ENCODE results near the gene CSF2. TPM values are rescaled to one million over a fixed set of nuclear protein-coding genes. Genes with fewer than 3 reads are reported as not detected.

The CSF2 gene
- polyA plus RNA-seq, 1 experiment = not detected

- no peak for DNase-seq (ENCODE audit: low read depth, low spot score)
- ChIA-PET POLR2A (interaction anchor here (0.6 kb wide), 1 partner anchor 8 kb away, joined by 5 read pairs; no protein-coding TSS in a partner anchor), CTCF (interaction anchor here (0.8 to 2.9 kb wide), 2 partner anchors 33 to 35 kb away, joined by 3 to 9 read pairs; no protein-coding TSS in a partner anchor)
- Histone ChIP-seq H3K9me3 (ENCODE audit: control insufficient read depth, insufficient read depth, low read length) (peaks cover 4% of the 10 kb centered on the region; the same call in 1 of the 2 replicates), H3K4me3 (ENCODE audit: low read depth, low read length) (no peak overlapping the region), H3K27ac (ENCODE audit: low read depth, low read length) (no peak overlapping the region), H3K27me3 (ENCODE audit: control insufficient read depth, insufficient read depth, low read length) (no peaks in the 10 kb centered on the region)
- TF ChIP-seq, protein P1, sequence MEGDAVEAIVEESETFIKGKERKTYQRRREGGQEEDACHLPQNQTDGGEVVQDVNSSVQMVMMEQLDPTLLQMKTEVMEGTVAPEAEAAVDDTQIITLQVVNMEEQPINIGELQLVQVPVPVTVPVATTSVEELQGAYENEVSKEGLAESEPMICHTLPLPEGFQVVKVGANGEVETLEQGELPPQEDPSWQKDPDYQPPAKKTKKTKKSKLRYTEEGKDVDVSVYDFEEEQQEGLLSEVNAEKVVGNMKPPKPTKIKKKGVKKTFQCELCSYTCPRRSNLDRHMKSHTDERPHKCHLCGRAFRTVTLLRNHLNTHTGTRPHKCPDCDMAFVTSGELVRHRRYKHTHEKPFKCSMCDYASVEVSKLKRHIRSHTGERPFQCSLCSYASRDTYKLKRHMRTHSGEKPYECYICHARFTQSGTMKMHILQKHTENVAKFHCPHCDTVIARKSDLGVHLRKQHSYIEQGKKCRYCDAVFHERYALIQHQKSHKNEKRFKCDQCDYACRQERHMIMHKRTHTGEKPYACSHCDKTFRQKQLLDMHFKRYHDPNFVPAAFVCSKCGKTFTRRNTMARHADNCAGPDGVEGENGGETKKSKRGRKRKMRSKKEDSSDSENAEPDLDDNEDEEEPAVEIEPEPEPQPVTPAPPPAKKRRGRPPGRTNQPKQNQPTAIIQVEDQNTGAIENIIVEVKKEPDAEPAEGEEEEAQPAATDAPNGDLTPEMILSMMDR (IDR thresholded peaks at IDR 0.05; ENCODE audit: low read depth, low read length) = no peak
Measured at GRCh38 chr5:132098151-132098594, 24.6 kb downstream of the CSF2 start.

DNA sequence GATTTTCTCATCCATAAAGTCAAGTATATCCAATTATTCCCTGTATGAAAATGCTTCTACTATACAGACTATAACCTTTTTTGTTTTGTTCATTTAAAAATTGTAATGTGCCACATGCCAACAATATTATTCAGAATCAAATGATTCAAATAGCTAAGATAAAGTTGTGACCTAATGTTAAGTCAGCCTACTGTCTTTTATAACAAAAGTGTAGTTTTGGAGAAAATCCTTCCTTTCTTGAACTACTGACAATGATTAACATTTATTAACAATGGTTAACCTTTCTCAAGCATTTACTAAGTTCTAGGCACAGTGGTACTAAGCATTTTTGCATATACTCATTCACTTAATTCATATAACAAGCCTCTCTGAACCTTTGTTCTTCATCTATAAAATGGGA is 25.0 kb downstream of the CSF2 start:
- H3K9me3 ChIP-seq (ENCODE audit: control insufficient read depth, insufficient read depth, low read length) = peaks cover 4% of the 10 kb centered on the region; the same call in 1 of the 2 replicates
- H3K27ac ChIP-seq (ENCODE audit: low read depth, low read length) = no peak overlapping the region
- no peaks in the 10 kb centered on the region for H3K27me3 ChIP-seq (ENCODE audit: control insufficient read depth, insufficient read depth, low read length)
- ChIA-PET POLR2A (no interaction called here), CTCF (interaction anchor here (2.9 kb wide), 1 partner anchor 34 kb away, joined by 9 read pairs; no protein-coding TSS in a partner anchor)
- DNase-seq (ENCODE audit: low read depth, low spot score) = no peak
- TF ChIP-seq, protein P1 (IDR thresholded peaks at IDR 0.05; ENCODE audit: low read depth, low read length) = no peak
- no peak overlapping the region for H3K4me3 ChIP-seq (ENCODE audit: low read depth, low read length)

DNA sequence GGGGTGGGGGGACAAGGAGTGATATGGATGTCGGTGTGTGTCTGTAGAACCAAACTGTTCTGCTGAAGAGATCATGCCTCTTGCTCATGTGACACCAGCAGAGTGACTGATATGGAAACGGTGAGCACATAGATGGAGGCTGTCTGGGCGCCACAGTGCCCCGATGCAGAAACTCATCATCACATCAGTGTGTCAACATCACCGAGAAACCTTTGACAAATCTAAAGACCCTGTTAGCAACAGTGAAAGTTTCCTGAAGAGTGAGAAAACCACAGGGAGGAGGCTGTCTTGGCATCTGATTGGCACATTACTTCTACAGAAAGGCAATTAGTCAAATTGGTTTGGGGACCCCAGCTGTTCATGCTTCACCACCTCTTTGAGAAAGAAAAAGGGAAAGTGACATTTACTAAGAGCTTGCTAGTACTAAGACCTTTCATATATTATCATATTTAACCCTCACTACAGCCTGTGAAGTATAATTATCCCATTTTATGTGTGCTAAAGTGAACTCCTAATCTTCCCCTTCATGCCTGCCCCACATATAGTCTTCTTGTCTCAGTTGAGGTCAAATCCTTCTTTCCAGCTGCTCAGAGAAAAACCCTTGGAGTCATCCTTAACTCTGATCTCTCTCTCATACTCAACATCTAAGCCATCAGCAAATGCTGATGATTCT is 25.6 kb downstream of the CSF2 start:
- CTCF ChIA-PET = interaction anchor here (2.9 kb wide), 1 partner anchor 34 kb away, joined by 9 read pairs; no protein-coding TSS in a partner anchor
- TF ChIP-seq, protein P1 (IDR thresholded peaks at IDR 0.05; ENCODE audit: low read depth, low read length) = no peak
- H3K9me3 ChIP-seq (ENCODE audit: control insufficient read depth, insufficient read depth, low read length) = peaks cover 4% of the 10 kb centered on the region; the same call in 1 of the 2 replicates
- POLR2A ChIA-PET = no interaction called here
- no peak overlapping the region for H3K4me3 ChIP-seq (ENCODE audit: low read depth, low read length)
- H3K27me3 ChIP-seq (ENCODE audit: control insufficient read depth, insufficient read depth, low read length) = no peaks in the 10 kb centered on the region
- no peak overlapping the region for H3K27ac ChIP-seq (ENCODE audit: low read depth, low read length)
- DNase-seq (ENCODE audit: low read depth, low spot score) = no peak

- Histone ChIP-seq H3K27me3 (ENCODE audit: control insufficient read depth, insufficient read depth, low read length) (no peaks in the 10 kb centered on the region), H3K9me3 (ENCODE audit: control insufficient read depth, insufficient read depth, low read length) (peaks cover 4% of the 10 kb centered on the region; the same call in 1 of the 2 replicates), H3K27ac (ENCODE audit: low read depth, low read length) (peak overlapping the region; percentile 11), H3K4me3 (ENCODE audit: low read depth, low read length) (no peak overlapping the region)
- POLR2A ChIA-PET = no interaction called here
- DNase-seq (ENCODE audit: low read depth, low spot score) = no peak
- CTCF ChIA-PET = no interaction called here
- TF ChIP-seq, protein P1 (IDR thresholded peaks at IDR 0.05; ENCODE audit: low read depth, low read length) = no peak
Measured at GRCh38 chr5:132099905-132100304, 26.3 kb downstream of the CSF2 start.

GRCh38 chr5:132100672-132101261 is 27.2 kb downstream of the CSF2 start:
- Histone ChIP-seq H3K9me3 (ENCODE audit: control insufficient read depth, insufficient read depth, low read length) (peaks cover 4% of the 10 kb centered on the region; the same call in 1 of the 2 replicates), H3K27me3 (ENCODE audit: control insufficient read depth, insufficient read depth, low read length) (no peaks in the 10 kb centered on the region), H3K4me3 (ENCODE audit: low read depth, low read length) (no peak overlapping the region), H3K27ac (ENCODE audit: low read depth, low read length) (no peak overlapping the region)
- CTCF ChIA-PET = no interaction called here
- TF ChIP-seq, protein P1 (IDR thresholded peaks at IDR 0.05; ENCODE audit: low read depth, low read length) = no peak
- DNase-seq (ENCODE audit: low read depth, low spot score) = no peak
- POLR2A ChIA-PET = no interaction called here
